Stomach (tissue), 9 donors: Measurements from ENCODE around the gene MYO10. TPM values are rescaled to one million over a fixed set of nuclear protein-coding genes. Genes with fewer than 3 reads are reported as not detected.

Experiments
- DNase-seq, 2 donors: peaks; one replicate each; pipeline versions ENCODE4 v3.0.0 to v3.0.0-alpha.2; 2013 to 2019
- H3K27ac ChIP-seq, 5 donors: fragments of 200-600 bp in 4 of 5; sonication (generic) in 4 of 5; one replicate each; pipeline ENCODE4 v1.5.1; 2013 to 2019; ENCODE audit warnings: mild to moderate bottlenecking in 1 of 5, moderate library complexity in 1 of 5
- H3K27me3 ChIP-seq, 3 donors: fragments of 200-600 bp; sonication (generic); one replicate each; pipeline ENCODE4 v1.5.1; 2017 to 2019; ENCODE audit warnings: mixed run types in 1 of 3
- H3K36me3 ChIP-seq, 4 donors: fragments of 200-600 bp; sonication (generic); 1 replicate in 3 of 4; 2 replicates in 1 of 4; pipeline ENCODE4 v1.5.1; 2016 to 2019
- H3K4me1 ChIP-seq, 4 donors: fragments of 200-600 bp; sonication (generic); one replicate each; pipeline ENCODE4 v1.5.1; 2016 to 2019
- H3K4me3 ChIP-seq, 4 donors: fragments of 200-600 bp; sonication (generic) in 3 of 4; one replicate each; pipeline ENCODE4 v1.5.1; 2016 to 2019; ENCODE audit warnings: mild to moderate bottlenecking in 1 of 4
- H3K9me3 ChIP-seq, 4 donors: fragments of 200-600 bp; sonication (generic); one replicate each; pipeline ENCODE4 v1.5.1; 2016 to 2019
- EP300 ChIP-seq: sonication (generic); formaldehyde crosslinking; IDR thresholded peaks from one replicate; pipeline ENCODE4 v1.6.1; 2017; ENCODE audit warnings: antibody characterized with exemption
- POLR2A ChIP-seq, 4 donors: fragments of 450-650 bp; IDR thresholded peaks; one replicate each; pipeline ENCODE4 v1.6.1; 2016; ENCODE audit warnings: antibody characterized with exemption in 4 of 4, control low read depth in 2 of 4, mild to moderate bottlenecking in 1 of 4, moderate library complexity in 1 of 4
- POLR2AphosphoS5 ChIP-seq, 3 donors: sonication (generic); formaldehyde crosslinking; IDR thresholded peaks; one replicate each; pipeline ENCODE4 v1.6.1; 2016; ENCODE audit warnings: antibody characterized with exemption in 3 of 3
- WGBS, 5 donors: extraction: QIAGEN DNeasy Blood & Tissue Kit in 3 of 5; methylation state at CpG; one replicate each; pipeline versions ENCODE4 v1.1.5 to v1.1.7; 2013 to 2018; 5-methylcytosine and 5-hydroxymethylcytosine counted together
- intact Hi-C: fragments of 100-400 bp; cut with DNase I; formaldehyde crosslinking; loops from one replicate; pipeline ENCODE4 v1.15.1; 2023; ENCODE audit warnings: low total_unique reads
- polyA plus RNA-seq, 3 donors: library from polyadenylated mRNA; stranded (reverse); fragments of 200-250 nt; gene quantifications; one replicate each; pipeline ENCODE4 v1.2.3, GENCODE V29; 2013
- total RNA-seq, 5 donors: library from RNA; depleted of rRNA; stranded (reverse); fragments of >200 nt; gene quantifications; one replicate each; pipeline versions ENCODE4 v1.1.0 to v1.2.3, GENCODE V29; 2014 to 2016
- TF ChIP-seq, protein P1 (sequence below), 7 experiments: fragments of 450-650 bp in 4 of 7; fragments of 200-600 bp in 3 of 7; sonication (generic) in 3 of 7; IDR thresholded peaks; one replicate each; pipeline ENCODE4 v1.5.1; 2016 to 2019; ENCODE audit warnings: antibody characterized with exemption in 7 of 7, control low read depth in 2 of 7, mild to moderate bottlenecking in 1 of 7
- donor health status: healthy with polysubstance abuse.
- donor health status: Bipolar disorder and iron deficiency.
- donor health status: healthy.

The MYO10 gene
- total and polyA plus RNA-seq, 8 donors = 6.8 to 233 (median 76.5) TPM

DNA sequence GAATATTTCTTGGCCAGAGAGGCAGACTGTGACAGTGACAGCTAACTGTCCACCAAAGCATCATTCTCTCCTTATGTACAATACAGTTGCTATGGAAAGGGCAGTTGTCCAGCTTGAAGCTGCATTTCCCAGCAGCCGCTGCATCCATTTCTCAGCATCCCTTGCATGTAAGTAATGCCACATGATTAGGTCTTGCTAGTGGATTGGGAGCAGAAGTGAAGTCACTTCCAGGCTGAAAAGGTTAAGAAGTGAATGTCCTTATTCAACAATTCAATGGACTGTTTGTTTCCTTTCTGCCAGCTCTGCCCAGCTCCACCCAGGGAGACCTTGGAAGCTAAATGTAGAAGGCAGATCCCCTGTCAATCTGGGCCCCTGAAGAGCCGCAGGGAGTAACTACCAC lies 293.2 kb downstream of the MYO10 start:
- Histone ChIP-seq H3K36me3 (no peaks in the 10 kb centered on the region), H3K9me3 (no peaks in the 10 kb centered on the region), H3K27ac (no peak overlapping the region), H3K4me3 (no peak overlapping the region), H3K27me3 (no peaks in the 10 kb centered on the region), H3K4me1 (no peaks in the 10 kb centered on the region)
- 58 to 80% (median 72%) methylated on average over 2 of the region's 2 CpGs for WGBS, 5 donors
- no peak for TF ChIP-seq POLR2AphosphoS5 (IDR thresholded peaks at IDR 0.05)
- TF ChIP-seq, protein P1, sequence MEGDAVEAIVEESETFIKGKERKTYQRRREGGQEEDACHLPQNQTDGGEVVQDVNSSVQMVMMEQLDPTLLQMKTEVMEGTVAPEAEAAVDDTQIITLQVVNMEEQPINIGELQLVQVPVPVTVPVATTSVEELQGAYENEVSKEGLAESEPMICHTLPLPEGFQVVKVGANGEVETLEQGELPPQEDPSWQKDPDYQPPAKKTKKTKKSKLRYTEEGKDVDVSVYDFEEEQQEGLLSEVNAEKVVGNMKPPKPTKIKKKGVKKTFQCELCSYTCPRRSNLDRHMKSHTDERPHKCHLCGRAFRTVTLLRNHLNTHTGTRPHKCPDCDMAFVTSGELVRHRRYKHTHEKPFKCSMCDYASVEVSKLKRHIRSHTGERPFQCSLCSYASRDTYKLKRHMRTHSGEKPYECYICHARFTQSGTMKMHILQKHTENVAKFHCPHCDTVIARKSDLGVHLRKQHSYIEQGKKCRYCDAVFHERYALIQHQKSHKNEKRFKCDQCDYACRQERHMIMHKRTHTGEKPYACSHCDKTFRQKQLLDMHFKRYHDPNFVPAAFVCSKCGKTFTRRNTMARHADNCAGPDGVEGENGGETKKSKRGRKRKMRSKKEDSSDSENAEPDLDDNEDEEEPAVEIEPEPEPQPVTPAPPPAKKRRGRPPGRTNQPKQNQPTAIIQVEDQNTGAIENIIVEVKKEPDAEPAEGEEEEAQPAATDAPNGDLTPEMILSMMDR (IDR thresholded peaks at IDR 0.05) = no peak
- TF ChIP-seq POLR2A (IDR thresholded peaks at IDR 0.05) = no peak
- TF ChIP-seq EP300 = no peak
- DNase-seq = no peak
- intact Hi-C loops = no loop called here

DNA sequence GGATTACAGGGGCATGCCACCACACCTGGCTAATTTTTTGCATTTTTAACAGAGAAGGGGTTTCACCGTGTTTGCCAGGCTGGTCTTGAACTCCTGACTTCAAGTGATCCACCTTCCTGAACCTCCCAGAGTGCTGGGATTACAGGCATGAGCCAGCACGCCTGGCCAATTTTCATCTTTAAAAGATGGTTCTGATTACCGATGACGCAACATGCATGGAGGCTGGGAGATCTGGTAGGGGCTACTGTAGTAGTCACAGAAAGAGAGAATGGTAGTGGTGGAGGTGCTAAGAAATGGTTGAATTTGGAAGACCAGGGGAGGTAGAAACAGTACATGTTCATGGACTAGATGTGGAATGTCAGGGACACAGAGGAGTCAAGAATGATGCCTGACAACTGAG lies 296.9 kb downstream of the MYO10 start:
- DNase-seq = no peak
- Histone ChIP-seq H3K27me3 (no peaks in the 10 kb centered on the region), H3K4me1 (no peaks in the 10 kb centered on the region), H3K9me3 (no peaks in the 10 kb centered on the region), H3K4me3 (no peak overlapping the region), H3K36me3 (no peaks in the 10 kb centered on the region), H3K27ac (no peak overlapping the region)
- intact Hi-C loops = no loop called here
- TF ChIP-seq EP300 (no peak), POLR2AphosphoS5 (IDR thresholded peaks at IDR 0.05) (no peak), POLR2A (IDR thresholded peaks at IDR 0.05) (no peak)
- TF ChIP-seq, protein P1 (IDR thresholded peaks at IDR 0.05) = no peak
- WGBS, 5 donors = 93 to 96% (median 95%) methylated on average over 4 of the region's 4 CpGs

DNA sequence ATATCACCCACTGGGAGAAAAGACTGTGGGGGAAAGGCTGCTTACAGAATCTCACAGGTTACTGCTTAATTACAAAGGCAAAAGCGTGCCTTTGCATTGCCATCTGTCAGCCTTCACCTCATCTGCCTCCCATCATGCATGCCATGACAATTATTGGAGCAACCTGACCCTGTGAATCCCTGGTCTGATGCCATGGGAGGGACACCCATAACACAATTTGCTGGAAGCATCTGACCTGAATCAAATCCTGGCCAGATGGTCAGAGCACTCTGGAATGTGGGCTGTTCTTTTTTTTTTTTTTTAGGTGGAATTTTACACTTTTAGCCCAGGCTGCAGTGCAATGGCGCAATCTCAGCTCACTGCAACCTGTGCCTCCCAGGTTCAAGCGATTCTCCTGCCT lies 307.7 kb downstream of the MYO10 start:
- Histone ChIP-seq H3K4me1 (peaks cover 0 to 9% (median 0%) of the 10 kb centered on the region in 4 donors), H3K9me3 (no peaks in the 10 kb centered on the region), H3K27ac (no peak overlapping the region), H3K36me3 (no peaks in the 10 kb centered on the region), H3K4me3 (no peak overlapping the region), H3K27me3 (no peaks in the 10 kb centered on the region)
- TF ChIP-seq POLR2AphosphoS5 (IDR thresholded peaks at IDR 0.05) (no peak), POLR2A (IDR thresholded peaks at IDR 0.05) (no peak), EP300 (no peak)
- TF ChIP-seq, protein P1 (IDR thresholded peaks at IDR 0.05) = no peak
- no peak for DNase-seq
- WGBS, 5 donors = 85 to 95% (median 91%) methylated on average over 3 of the region's 3 CpGs
- intact Hi-C loops = no loop called here

DNA sequence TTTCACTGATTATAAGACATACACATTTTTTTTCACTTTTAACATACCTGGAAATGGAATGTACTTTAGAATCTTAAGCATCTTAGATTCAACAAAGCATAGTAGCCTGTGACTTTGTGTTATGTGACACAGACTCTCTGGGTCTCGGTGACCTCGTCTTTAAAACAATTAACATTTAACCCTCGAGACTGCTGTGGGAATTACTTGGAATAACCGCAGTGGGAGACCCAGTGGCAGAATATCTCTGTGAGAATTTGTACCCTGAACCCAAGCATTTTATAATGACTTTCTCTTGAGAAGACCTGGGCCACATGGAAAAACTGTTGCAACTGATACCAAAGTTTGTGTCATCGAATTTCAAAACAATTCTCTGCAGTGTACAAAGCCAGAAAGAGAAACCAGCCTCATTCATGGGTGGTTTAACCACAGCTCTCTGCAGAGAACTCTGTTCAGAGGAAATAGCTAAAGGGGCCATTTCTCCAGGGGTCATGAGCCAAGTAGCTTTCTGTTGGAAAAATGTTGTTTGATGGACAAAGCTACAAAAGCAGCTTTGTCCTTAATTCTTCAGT lies 309.3 kb downstream of the MYO10 start:
- intact Hi-C loops = no loop called here

DNA sequence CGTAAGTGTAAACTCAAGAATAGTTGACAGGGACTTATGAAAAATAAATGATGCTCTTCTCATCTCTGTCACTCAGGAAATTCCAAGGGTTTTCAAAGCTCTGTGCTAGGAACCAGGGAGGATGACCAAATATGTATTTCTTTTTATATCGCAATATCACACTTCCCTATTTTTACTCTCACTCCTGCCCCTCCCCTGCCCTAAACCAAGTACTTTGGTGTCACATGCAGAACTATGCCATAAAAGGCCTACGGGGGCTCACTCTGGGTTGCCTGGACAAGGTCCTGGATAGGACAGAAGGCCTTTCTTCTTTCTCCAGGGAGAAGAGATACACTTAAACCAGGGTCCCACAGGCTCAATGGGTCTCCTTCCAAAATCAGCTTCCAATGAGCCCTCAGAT lies 311.0 kb downstream of the MYO10 start:
- intact Hi-C loops = no loop called here
- no peaks in the 10 kb centered on the region for H3K9me3 ChIP-seq
- TF ChIP-seq, protein P1 (IDR thresholded peaks at IDR 0.05) = no peak
- TF ChIP-seq POLR2A (IDR thresholded peaks at IDR 0.05) (no peak), POLR2AphosphoS5 (IDR thresholded peaks at IDR 0.05) (no peak), EP300 (no peak)
- no peaks in the 10 kb centered on the region for H3K36me3 ChIP-seq
- no peak for DNase-seq
- H3K27ac ChIP-seq = no peak overlapping the region
- 49 to 67% (median 60%) methylated on average over 3 of the region's 3 CpGs for WGBS, 5 donors
- H3K4me3 ChIP-seq = no peak overlapping the region
- H3K4me1 ChIP-seq = peaks cover 0 to 9% (median 0%) of the 10 kb centered on the region in 4 donors
- no peaks in the 10 kb centered on the region for H3K27me3 ChIP-seq

More for the DNA sequence above, 309.3 kb downstream of the MYO10 start:
- Histone ChIP-seq H3K36me3 (no peaks in the 10 kb centered on the region), H3K4me1 (peaks cover 0 to 9% (median 0%) of the 10 kb centered on the region in 4 donors), H3K9me3 (no peaks in the 10 kb centered on the region), H3K27me3 (no peaks in the 10 kb centered on the region), H3K27ac (no peak overlapping the region), H3K4me3 (no peak overlapping the region)
- TF ChIP-seq EP300 = no peak
- peak in 1 of 2 donors; percentile 29 for DNase-seq
- WGBS, 5 donors = 63 to 67% (median 65%) methylated on average over 5 of the region's 5 CpGs
